COR-L47 (cell line): ENCODE results near the gene SEMG2.
A peak's percentile ranks its signal among the peaks of the same experiment; 100 is the strongest.

Experiments used
- DNase-seq: peaks from one replicate; lab custom pipeline; 2025; lab: John Stamatoyannopoulos, UW

SEMG2 gene

GRCh38 chr20:45221076-45221475 lies at the start of gene SEMG2:
Gene SEMG2, plus strand, starts transcription at chr20:45221373. Its CDS starts 17 bp downstream, at chr20:45221390.
- DNase-seq, result no peak

- DNase-seq, result no peak
Observed at GRCh38 chr20:45173522-45173921, 47.7 kb upstream of the SEMG2 start.

- DNase-seq, result no peak
Observed at GRCh38 chr20:45174434-45175364, 46.5 kb upstream of the SEMG2 start, which contains the start of gene PI3. Gene PI3, plus strand, starts transcription at chr20:45174902. Its CDS starts 21 bp downstream, at chr20:45174923.

- no peak for DNase-seq
Observed at GRCh38 chr20:45176526-45177267, 44.5 kb upstream of the SEMG2 start.

- no peak for DNase-seq
Observed at GRCh38 chr20:45179166-45179565, 42.0 kb upstream of the SEMG2 start.

- no peak for DNase-seq
Observed at GRCh38 chr20:45181639-45182038, 39.5 kb upstream of the SEMG2 start.

GRCh38 chr20:45183084-45183483 lies 38.1 kb upstream of the SEMG2 start:
- no peak for DNase-seq

GRCh38 chr20:45187693-45188092 lies 33.5 kb upstream of the SEMG2 start:
- DNase-seq, result no peak

GRCh38 chr20:45189067-45189609 lies 32.0 kb upstream of the SEMG2 start:
- no peak for DNase-seq

GRCh38 chr20:45189861-45190260 lies 31.3 kb upstream of the SEMG2 start:
- DNase-seq, result no peak

- no peak for DNase-seq
Observed at GRCh38 chr20:45191926-45192325, 29.2 kb upstream of the SEMG2 start.

GRCh38 chr20:45193331-45193730 lies 27.8 kb upstream of the SEMG2 start:
- DNase-seq, result no peak

- DNase-seq, result no peak
Observed at GRCh38 chr20:45206725-45207124, 14.4 kb upstream of the SEMG2 start, which contains the start of gene SEMG1. Gene SEMG1, plus strand, starts transcription at chr20:45207033. Its CDS starts 21 bp downstream, at chr20:45207054.

- DNase-seq, result no peak
Observed at GRCh38 chr20:45209924-45210323, 11.2 kb upstream of the SEMG2 start.

- DNase-seq, result no peak
Observed at GRCh38 chr20:45211569-45212474, 9.4 kb upstream of the SEMG2 start.

- DNase-seq, result no peak
Observed at GRCh38 chr20:45212836-45213235, 8.3 kb upstream of the SEMG2 start.

GRCh38 chr20:45218124-45218523 lies 3.0 kb upstream of the SEMG2 start:
- DNase-seq, result no peak

GRCh38 chr20:45218636-45219035 lies 2.5 kb upstream of the SEMG2 start:
- DNase-seq, result no peak

GRCh38 chr20:45223136-45223535 lies 2.0 kb downstream of the SEMG2 start:
- peak; percentile 26 for DNase-seq

- DNase-seq, result no peak
Observed at GRCh38 chr20:45226287-45226686, 5.1 kb downstream of the SEMG2 start.

GRCh38 chr20:45229264-45230056 lies 8.3 kb downstream of the SEMG2 start:
- peak; percentile 31 for DNase-seq
